GM18873 (cell line): ENCODE measurements around the gene NKD2.
"Not testable (repeated sequence)": the region's sequence is repeated elsewhere in the genome, so short reads cannot be mapped to it uniquely, and the experiment has no call there.

Source experiments
- ATAC-seq: cut with Tn5 transposase; IDR thresholded peaks from one replicate; pipeline ENCODE4 v1.9.1; 2021; ENCODE audit warnings: mild to moderate bottlenecking, moderate library complexity, moderate number of reproducible peaks; ENCODE audit not compliant: unreplicated experiment, low FRiP score

The NKD2 gene

DNA sequence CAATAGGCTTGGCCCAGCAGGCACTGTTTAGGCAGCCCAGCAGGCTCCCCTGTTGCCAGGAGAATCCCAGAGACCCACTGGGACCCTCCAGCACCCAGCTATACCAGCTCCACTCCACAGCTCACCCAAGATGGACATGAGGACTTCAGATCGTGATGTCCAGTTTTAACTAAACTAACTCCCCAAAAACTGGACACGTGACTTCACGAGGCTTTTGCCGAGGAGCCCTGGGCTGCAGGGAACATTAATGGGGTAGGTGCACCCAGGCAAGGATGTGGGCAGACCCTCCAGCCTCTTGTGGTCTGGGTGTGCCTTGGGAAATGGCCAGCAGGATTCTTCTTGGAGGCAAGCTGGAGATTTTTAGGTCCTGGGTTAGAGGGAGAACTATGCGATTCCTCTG lies 8.9 kb upstream of the NKD2 start:
- no peak for ATAC-seq

DNA sequence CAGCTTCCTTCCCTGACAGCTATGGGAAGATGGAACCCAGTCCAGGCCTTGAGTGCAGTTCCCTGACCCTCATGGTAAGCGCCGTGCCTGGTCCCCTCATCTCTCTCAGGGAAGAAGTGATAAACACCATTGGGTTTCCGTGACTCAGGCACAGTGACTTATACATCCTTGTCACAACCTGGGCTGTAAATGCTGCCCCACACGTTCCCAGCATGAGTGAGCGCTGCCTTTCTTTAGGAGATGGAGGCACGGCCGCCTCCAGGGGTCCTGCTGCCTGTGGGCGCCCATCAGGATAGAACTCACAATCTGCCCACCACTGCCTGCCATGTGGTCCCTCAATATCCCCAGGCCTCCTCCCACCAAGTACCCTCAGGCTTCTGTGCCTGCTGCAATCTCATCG lies 8.3 kb upstream of the NKD2 start:
- ATAC-seq, result no peak

DNA sequence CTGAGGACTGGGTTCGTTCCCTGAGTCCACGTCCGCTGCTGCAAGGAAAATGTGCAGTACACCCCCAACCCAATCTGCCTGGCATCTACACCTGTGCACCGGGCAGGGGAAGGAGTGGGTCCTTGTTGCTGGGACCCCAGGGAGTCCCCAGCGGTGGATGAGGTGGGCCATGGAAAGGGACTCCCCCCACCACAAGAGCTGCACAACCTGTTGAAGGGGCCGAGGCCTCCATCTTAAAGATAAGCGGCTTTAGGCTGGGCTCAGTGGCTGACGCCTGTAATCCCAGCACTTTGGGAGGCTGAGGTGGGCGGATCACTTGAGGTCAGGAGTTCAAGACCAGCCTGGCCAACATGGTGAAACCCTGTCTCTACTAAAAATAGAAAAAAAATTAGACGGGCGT lies 7.8 kb upstream of the NKD2 start:
- not testable (repeated sequence) for ATAC-seq

DNA sequence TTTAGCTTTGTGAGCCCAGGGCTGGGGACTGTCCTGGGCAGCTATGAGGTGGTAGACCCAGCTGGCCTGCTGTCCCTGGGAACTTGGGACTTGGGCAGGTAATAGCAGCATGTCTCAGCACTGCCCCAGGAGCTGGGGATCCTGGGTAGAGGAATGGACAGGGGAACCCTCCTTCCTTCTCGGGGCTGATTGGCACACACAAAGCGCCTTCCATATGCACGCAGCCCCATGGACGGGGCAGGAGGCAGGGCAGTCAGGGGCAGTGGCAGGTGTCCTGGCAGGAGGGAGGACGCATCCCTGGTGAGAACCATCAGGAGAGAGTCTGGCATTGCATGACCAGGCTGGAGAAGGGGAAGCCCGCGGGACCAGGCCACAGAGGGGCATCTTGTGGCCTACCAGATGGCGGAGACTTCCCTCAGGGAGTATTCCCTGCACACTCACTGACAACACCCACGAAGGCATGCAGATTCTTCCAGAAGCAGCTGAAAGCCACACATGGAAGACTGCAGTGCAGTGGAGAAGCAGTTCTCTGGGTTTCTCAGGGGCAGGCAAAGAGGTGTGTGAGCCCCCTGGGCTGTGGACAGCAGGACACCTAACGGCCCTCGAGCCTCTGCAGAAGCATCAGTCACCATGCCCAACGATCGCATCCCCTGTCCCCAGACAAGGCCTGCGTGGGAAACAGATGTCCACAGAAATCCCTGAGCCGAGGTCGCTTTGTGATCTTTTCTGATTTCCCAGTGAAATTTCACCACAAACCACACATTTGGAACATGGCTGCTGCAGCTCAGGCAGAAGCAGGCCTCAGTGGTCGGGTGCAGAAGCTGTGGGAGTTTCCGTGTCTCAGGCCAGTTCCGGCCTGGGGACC lies 7.0 kb upstream of the NKD2 start:
- ATAC-seq, result no peak

DNA sequence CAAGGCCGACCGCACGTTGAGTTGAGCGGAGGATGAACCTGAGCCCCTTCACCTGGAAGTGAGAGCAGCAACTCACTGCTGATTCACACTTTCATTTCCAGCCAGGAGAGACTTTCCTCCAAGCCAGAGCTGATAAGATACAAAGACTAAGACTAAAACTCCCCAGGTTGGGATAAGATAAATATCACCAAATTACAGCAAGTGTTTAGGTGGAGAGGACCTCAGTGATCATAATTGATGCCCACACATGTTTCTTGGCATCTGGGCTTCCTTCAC lies 6.4 kb upstream of the NKD2 start:
- ATAC-seq, result no peak

GRCh38 chr5:1002836-1003235 lies 5.8 kb upstream of the NKD2 start:
- no peak for ATAC-seq

DNA sequence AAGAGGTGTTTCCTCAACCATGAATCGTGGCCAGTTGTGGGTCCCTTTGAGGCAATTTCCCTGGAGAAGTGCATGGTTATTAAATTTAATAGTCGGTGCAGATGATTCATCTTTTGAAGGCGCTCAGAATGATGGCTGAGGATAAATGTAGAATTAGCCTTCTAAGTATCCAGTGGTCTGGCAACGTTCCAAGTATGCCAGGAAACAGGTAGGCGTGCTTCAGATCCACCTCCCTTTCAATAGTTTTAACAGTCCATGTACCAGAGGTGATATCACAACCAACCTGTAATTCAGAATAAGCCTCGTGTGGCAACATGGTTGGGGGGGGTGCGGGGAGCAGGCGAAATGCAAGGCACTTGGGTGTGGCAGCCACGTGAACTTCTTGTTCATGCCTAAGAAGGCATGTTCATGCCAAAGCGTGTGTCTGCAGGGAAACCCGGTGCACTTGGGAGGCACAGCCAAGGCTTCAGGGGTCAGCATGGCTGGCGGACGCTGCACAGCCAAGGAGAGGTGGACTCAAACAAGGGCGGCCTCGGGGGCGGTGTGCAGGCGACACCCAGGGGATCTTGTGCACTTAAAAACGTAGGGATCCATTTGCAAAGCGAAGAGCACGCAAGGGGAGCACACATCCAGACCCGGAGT lies 5.2 kb upstream of the NKD2 start:
- ATAC-seq, result no peak

DNA sequence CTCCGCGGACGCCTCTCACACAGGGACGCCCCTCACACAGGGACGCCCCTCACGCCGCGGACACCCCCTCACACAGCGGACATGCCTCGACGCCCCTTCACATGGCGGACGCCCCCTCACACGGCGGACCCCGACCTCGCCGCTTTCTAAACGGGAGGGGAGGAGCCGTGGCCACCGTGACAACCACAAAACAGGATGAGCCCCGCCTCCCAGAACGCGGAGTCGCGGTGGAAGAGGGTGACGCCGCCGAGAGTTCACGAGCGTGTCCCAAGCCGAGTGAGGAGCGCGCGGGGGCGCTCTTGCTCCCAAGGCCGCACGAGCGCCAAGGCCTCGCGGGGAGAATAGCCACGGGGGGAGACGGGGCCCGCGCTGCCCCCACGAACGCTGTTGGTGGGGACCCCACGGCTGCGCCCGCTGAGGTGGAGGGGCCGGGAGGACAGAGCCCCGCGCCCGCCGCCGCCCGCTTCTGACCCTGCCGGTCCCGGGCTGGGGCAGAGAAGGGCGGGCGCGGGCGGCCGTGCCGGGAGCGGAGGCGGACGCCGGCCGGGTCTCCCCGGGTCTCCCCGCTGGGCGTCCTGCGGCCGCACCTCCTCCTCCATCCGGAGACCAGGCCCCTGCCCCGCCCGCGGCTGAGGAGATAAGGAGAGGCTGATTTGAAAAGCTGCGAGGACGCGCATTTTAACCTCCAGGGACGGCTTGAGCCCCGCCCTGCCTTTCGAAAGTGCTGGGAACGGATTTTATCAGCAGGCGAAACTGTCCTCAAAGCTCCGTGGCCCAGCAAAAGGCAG lies 3.9 kb upstream of the NKD2 start:
- ATAC-seq, result no peak

DNA sequence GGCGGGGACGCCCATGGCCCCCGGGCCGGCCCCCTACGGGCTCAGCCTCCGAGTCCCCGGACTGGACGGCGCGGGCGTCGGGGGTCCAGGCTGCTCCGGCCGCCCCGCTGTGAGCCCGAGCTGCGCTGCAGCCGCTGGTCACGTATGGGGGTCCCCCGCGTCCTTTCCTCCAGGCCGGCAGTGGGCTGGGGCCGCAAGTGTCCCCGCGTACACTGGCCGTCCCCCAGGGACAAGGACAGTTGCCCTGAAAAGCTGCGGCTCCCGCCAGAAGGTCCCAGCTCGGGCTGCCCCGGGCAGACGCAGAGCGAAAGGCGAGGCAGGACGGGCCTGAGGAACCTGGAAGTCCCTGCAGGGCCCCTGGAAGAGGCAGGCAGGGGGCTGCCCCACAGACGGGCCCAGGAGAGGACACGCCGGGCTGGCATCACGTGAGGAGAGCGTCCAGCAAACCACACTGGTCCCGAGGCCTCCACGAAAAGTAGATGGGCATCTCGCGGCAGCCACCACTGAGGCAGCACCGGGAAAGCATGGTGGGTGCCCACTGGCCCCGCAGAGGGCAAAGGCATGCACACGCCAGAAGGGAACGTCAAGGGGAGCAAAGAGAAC lies 3.3 kb upstream of the NKD2 start:
- ATAC-seq, result no peak

GRCh38 chr5:1005904-1006655 lies 2.5 kb upstream of the NKD2 start:
- no peak for ATAC-seq

GRCh38 chr5:1006656-1007071 lies 1.9 kb upstream of the NKD2 start:
- ATAC-seq, result no peak

- no peak for ATAC-seq
These were observed 1.4 kb upstream of the NKD2 start for GRCh38 chr5:1007221-1007680.

DNA sequence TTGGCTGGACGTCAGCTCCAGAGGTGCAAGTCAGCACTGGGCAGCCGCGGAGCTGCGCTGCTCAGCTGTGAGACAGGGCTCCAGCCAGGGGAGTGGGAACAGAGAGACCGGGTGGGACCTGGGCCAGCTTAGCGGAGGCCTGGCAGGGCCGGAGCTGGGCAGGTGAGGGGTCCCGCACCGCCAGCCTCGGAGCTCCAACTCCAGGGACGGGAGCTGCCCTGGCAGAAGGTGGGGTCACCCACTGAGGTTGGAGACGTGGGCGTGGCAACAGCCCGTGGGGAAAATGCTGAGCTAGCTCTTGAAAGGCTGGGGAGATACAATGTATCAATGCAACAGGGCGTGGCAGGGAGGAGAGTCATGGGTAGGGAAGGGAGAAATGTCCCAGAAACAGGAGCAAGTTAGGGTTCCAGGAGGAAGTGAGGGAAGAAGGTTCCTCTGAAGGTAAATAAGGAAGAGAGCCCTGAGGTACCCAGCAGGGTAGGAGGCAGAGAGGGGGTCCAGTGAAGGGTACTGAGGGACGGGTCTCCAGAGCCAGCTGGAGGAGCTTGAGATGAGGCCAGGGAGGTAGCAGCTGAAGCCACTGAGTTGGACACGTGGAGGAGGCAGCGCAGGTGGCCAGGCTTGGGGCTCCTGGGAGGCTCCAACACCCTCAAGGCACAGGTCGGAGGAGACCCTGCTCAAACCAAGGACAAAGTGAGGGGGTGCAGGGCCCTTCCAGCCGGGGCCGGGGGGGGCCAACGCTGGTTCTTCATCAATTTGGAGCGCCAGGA lies 736 bp upstream of the NKD2 start:
- no peak for ATAC-seq

DNA sequence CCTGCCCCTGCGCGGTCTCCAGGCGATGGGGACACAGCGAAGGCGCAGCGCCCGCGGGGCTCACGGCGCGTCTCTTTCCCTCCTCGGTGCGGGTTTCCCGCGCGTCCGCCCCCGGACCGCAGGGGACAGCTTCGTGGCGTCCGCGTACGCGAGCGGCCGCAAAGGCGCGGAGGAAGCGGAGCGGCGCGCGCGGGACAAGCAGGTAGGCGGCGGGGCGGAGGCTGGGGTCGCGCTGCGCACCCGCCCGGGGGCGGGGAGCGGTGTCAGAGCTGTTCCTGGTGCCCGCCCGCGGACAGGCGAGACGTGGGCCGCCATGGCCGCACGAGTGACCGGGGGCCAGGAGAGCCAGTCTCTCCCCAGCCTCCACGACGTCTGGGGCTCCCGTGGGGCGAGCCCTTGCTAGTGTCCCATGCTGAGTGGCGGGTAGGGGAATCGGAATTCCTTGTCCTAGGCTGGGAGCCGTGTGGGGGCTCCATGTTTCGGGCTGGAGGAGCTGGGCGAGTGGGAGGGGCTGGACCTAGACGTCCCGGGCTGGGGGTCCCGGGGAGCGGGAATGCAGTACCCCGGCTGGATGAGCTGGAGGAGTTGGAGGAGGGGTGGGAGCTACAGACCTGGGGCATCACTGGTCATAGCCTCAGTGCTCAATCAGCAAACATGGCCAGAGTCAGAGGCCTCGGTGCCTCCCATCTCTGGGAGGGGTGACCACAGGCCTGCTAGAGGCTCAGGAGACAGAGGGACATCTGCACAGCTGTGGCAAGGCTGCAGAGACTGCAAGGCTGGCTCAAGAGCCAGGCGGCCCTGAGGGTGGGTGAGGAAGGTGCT lies 968 bp downstream of the NKD2 start:
- ATAC-seq, result no peak

DNA sequence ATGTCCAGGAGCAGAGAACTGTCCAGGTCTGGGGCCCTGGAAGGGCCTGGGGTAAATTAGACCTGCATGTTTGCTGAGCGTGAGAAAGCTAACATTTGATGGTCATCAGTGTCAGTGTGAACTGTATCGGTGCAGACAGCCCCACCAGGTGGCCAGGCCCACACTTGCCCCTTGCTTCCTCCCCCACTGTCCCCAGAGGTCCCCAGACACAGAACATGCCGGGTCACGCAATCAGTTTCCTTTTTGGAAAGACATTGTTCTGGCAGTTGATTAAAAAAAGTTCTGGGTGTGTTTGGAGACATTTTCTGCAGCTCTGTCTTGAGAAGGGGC lies 1.5 kb downstream of the NKD2 start:
- no peak for ATAC-seq

DNA sequence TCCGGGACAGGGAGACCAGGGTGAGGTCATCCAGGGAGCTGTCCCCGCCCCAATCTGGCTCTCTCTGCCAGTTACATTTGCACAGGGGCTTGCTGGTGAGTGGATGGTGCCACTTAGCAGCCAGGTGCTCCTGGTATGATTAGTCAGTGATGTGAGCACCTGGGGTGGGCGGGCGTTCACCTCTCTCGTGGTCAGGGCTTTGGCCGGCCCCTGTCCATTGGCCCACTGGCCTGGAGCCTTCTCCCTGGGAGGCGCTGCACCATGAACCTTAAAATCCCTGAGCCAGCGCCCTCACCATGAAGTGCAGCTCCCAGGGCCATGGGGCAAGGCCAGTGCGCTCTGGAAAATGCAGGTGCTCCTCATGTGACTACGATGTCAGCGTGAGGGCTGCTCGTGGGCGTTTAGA lies 2.0 kb downstream of the NKD2 start:
- ATAC-seq, result no peak

DNA sequence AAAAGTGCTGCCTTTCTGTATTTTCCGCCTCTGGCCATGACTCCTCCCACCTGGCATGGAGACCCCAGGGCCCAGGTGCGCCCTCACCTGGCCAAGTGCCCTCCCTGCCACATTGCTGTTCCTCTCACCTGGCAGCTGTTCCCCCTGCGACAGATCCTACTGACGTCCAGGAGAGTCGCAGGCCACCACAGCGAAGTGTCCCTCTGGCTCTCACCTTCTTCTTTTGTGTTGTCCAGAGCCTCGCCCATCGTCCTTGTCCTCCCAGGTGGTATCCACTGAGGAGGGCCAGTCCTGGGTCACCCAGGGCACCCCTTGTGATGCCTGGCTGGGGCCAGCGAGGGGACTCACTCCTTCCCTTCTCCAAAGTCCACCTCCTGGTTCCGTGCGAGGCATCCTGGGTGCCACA lies 2.6 kb downstream of the NKD2 start:
- no peak for ATAC-seq

- no peak for ATAC-seq
These were observed 3.2 kb downstream of the NKD2 start for GRCh38 chr5:1011741-1012312.
